KMS-11 (cell line): ENCODE results near the gene SLC39A3.

Source experiments
- H2AFZ ChIP-seq: fragments of 200-600 bp; sonication (generic); 2 replicates; pipeline ENCODE4 v1.6.1; 2016; ENCODE audit warnings: antibody characterized with exemption, mixed run types, low read depth
- H3K27ac ChIP-seq: fragments of 200-600 bp; sonication (generic); 2 replicates; pipeline ENCODE4 v1.6.1; 2016; ENCODE audit warnings: mild to moderate bottlenecking, mixed run types
- H3K27me3 ChIP-seq: fragments of 200-600 bp; sonication (generic); 2 replicates; pipeline ENCODE4 v1.6.1; 2017; ENCODE audit warnings: mild to moderate bottlenecking, low read depth, mixed run types, moderate library complexity; ENCODE audit not compliant: insufficient read depth
- H3K36me3 ChIP-seq: fragments of 200-600 bp; sonication (generic); 2 replicates; pipeline ENCODE4 v1.6.1; 2017; ENCODE audit warnings: mild to moderate bottlenecking, mixed run types; ENCODE audit not compliant: insufficient read depth
- H3K4me1 ChIP-seq: fragments of 200-600 bp; sonication (generic); 2 replicates; pipeline ENCODE4 v1.6.1; 2016; ENCODE audit warnings: mild to moderate bottlenecking, low read depth, mixed run types; ENCODE audit not compliant: poor library complexity, severe bottlenecking
- H3K4me2 ChIP-seq: fragments of 200-600 bp; sonication (generic); 2 replicates; pipeline ENCODE4 v1.7.0; 2016; ENCODE audit warnings: mild to moderate bottlenecking, mixed run types
- H3K4me3 ChIP-seq: fragments of 200-600 bp; sonication (generic); IDR thresholded peaks from 2 replicates; pipeline ENCODE4 v1.6.1; 2017; ENCODE audit warnings: low read depth, low read length, mixed read lengths; ENCODE audit not compliant: insufficient read depth
- H3K79me2 ChIP-seq: fragments of 200-600 bp; sonication (generic); 2 replicates; pipeline ENCODE4 v1.6.1; 2016; ENCODE audit warnings: low read depth, mixed run types; ENCODE audit not compliant: insufficient read depth
- H3K9ac ChIP-seq: fragments of 200-600 bp; sonication (generic); 2 replicates; pipeline ENCODE4 v1.6.1; 2016; ENCODE audit warnings: mild to moderate bottlenecking, mixed run types
- H4K20me1 ChIP-seq: fragments of 200-600 bp; sonication (generic); 2 replicates; pipeline ENCODE4 v1.6.1; 2016; ENCODE audit warnings: mild to moderate bottlenecking, mixed run types; ENCODE audit not compliant: insufficient read depth
- TF ChIP-seq, protein P1 (sequence below): fragments of 200-600 bp; sonication (generic); conservative IDR thresholded peaks from 2 replicates; pipeline ENCODE4 v1.6.1; 2017; ENCODE audit warnings: low read depth, mild to moderate bottlenecking, antibody characterized with exemption, low read length, moderate library complexity, mixed read lengths

The SLC39A3 gene

DNA sequence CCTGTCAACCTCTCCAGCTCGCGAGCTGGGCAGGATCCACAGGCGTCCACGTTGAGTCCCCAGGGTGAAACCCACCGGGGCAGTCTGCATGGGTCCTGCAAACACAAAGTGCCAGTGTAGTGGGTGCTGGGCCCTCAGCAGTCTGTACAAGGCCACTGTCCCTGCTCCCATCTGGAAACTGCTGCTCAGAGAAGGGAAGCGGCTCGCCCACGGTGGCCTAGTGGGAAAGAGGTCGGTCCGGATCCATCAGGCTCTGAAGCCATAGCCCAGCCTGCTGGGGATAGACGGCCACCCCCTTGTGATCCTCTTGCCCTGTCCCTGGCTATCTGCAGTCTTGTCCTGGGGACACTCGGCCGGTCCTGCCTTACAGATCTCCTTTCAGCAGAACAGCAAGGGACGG lies 16.1 kb downstream of the SLC39A3 start:
- no peaks in the 10 kb centered on the region for H3K36me3 ChIP-seq
- H3K27me3 ChIP-seq = peaks cover 27% of the 10 kb centered on the region
- H2AFZ ChIP-seq = no peak overlapping the region
- H3K4me2 ChIP-seq = no peak overlapping the region
- H3K27ac ChIP-seq = no peak overlapping the region
- H3K4me3 ChIP-seq = no peak overlapping the region
- H3K4me1 ChIP-seq = no peaks in the 10 kb centered on the region
- H3K9ac ChIP-seq = no peak overlapping the region
- TF ChIP-seq, protein P1, sequence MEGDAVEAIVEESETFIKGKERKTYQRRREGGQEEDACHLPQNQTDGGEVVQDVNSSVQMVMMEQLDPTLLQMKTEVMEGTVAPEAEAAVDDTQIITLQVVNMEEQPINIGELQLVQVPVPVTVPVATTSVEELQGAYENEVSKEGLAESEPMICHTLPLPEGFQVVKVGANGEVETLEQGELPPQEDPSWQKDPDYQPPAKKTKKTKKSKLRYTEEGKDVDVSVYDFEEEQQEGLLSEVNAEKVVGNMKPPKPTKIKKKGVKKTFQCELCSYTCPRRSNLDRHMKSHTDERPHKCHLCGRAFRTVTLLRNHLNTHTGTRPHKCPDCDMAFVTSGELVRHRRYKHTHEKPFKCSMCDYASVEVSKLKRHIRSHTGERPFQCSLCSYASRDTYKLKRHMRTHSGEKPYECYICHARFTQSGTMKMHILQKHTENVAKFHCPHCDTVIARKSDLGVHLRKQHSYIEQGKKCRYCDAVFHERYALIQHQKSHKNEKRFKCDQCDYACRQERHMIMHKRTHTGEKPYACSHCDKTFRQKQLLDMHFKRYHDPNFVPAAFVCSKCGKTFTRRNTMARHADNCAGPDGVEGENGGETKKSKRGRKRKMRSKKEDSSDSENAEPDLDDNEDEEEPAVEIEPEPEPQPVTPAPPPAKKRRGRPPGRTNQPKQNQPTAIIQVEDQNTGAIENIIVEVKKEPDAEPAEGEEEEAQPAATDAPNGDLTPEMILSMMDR = no peak
- H3K79me2 ChIP-seq = no peaks in the 10 kb centered on the region
- H4K20me1 ChIP-seq = no peaks in the 10 kb centered on the region

DNA sequence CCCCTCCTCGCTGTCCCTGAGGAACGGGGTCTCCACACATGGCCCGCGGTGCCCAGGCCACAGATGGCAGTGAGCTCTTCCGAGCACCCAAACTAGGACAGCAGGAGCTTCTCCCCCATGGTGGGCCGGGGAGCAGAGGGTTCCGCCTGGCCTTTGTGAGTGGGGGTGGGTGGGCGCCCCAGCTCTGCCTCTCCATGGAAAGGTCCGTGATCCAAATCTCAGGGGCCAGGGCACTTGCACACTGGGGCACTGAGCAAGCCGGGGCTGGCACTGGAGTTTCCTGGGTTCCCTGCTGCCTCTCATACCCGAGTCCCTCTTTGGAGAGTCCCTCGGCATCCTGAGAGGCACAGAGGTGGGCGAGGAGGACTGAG lies 16.5 kb downstream of the SLC39A3 start:
- Histone ChIP-seq H3K27ac (no peak overlapping the region), H3K9ac (no peak overlapping the region), H3K4me2 (no peak overlapping the region), H3K4me3 (no peak overlapping the region), H2AFZ (no peak overlapping the region), H3K4me1 (no peaks in the 10 kb centered on the region), H3K27me3 (peaks cover 28% of the 10 kb centered on the region), H4K20me1 (no peaks in the 10 kb centered on the region), H3K36me3 (no peaks in the 10 kb centered on the region), H3K79me2 (no peaks in the 10 kb centered on the region)
- TF ChIP-seq, protein P1 = no peak

DNA sequence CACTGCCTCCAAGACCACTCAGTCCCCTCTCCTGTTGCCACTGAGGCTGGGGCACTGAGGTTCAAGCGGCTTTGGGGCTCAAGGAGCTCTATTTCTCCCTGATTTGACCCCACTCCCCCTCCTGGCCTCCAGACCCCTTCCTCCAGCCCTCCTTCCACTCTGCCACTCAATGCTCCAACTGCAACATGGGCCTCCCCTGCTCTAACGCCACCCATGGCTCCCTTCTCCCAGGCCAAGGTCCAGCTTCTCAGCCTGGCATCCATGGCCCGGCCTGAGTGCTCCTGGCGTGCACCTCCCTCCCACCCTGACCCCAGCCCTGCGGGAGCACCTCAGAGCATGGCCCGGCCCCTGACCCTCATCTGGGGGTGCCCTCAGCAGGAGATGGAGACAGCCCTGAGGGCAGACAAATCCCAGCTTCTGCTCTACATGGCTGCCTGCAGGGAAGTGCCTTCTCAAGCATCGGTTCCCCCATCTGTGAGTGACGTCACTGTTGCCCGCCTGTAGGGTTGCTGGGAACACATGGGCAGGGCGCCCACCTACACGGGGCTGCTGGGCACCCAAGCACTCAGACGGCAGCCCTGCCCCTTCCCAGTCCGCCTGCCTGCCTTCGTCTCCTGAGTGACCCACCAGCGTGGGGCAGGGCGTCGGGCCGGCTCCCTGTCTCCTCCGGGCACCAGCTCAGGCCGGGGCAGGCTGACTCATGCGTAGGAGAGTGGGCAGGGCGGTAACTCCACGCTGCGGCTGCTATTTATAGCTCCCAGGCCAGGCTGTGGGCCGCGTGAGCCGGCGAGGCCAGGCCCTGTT lies 17.1 kb downstream of the SLC39A3 start:
- Histone ChIP-seq H4K20me1 (no peaks in the 10 kb centered on the region), H3K27ac (no peak overlapping the region), H3K4me3 (no peak overlapping the region), H3K4me1 (no peaks in the 10 kb centered on the region), H3K79me2 (no peaks in the 10 kb centered on the region), H3K9ac (no peak overlapping the region), H3K4me2 (no peak overlapping the region), H2AFZ (no peak overlapping the region), H3K27me3 (peaks cover 28% of the 10 kb centered on the region), H3K36me3 (no peaks in the 10 kb centered on the region)
- TF ChIP-seq, protein P1 = no peak

DNA sequence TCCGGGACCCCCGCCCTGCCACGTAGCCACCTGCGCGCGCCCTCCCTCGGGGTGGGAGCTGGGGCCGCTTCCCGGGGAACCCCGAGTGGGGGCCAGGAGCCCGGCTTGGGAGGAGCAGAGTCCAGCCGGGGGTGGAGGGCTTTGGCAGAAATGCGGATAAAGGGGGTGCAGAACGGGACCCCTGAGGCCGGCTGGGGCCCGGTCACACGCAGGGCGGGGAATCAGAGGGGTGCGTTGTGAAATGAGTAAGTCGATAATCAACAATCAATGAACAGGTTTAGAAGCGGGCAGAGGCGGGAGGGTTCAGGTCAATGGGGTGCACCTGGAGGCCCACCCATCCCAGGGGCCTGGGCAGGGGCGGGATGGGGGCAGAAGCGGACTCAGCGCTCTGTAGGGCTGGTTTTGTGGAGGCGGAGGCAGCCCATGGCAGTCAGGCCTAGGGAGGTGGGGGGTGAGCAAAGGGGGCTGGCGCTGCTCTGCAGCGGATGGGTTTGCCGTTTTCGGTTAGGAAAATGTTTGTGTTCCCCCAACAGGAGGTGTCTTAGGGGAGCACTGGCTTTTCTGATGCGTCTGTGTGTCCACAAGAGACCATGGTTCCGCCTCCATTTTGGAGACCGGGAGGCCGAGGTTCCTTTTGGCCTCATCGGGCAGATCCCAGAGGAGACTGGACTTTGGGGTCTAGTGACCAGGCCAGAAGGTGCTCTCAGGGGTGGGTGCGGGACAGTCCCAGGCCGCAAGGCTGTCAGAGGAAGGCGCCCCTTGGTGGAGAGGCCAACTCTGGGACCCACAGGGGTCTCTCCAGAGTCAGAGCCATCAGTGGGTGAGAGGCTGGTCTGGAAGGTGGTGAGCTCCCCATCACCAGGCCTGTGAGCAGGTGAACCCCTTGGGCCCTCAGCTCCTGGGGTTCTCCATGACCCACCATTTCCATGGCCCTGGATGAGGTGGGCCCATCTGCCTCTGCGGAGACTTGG lies 18.0 kb downstream of the SLC39A3 start:
- no peak overlapping the region for H3K9ac ChIP-seq
- H2AFZ ChIP-seq = peak overlapping the region; percentile 38
- H3K27ac ChIP-seq = no peak overlapping the region
- peaks cover 28% of the 10 kb centered on the region for H3K27me3 ChIP-seq
- no peaks in the 10 kb centered on the region for H4K20me1 ChIP-seq
- TF ChIP-seq, protein P1 = no peak
- peak overlapping the region; percentile 25; the same call in 1 of the 2 replicates for H3K4me2 ChIP-seq
- H3K4me1 ChIP-seq = no peaks in the 10 kb centered on the region
- H3K79me2 ChIP-seq = no peaks in the 10 kb centered on the region
- H3K4me3 ChIP-seq = no peak overlapping the region
- no peaks in the 10 kb centered on the region for H3K36me3 ChIP-seq
